HFFc6 (cell line): Measurements from ENCODE around the gene HOPX. TPM values are rescaled to one million over a fixed set of nuclear protein-coding genes. Genes with fewer than 3 reads are reported as not detected.

ENCODE experiments used
- DNase-seq: peaks from one replicate; pipeline ENCODE4 v3.0.0-alpha.2; 2018
- H3K27ac Mint-ChIP-seq: 2 replicates; pipeline ENCODE4 v1.8.0; 2020; ENCODE audit warnings: mild to moderate bottlenecking, mixed read lengths
- H3K27me3 Mint-ChIP-seq: 2 replicates; pipeline ENCODE4 v1.8.0; 2021; ENCODE audit warnings: mild to moderate bottlenecking, moderate library complexity, mixed read lengths; ENCODE audit not compliant: insufficient read depth
- H3K36me3 Mint-ChIP-seq: 2 replicates; pipeline ENCODE4 v1.8.0; 2021; ENCODE audit warnings: low read depth, mixed read lengths
- H3K4me1 Mint-ChIP-seq: 2 replicates; pipeline ENCODE4 v1.8.0; 2020; ENCODE audit warnings: low read depth, mixed read lengths
- H3K4me3 Mint-ChIP-seq: 2 replicates; pipeline ENCODE4 v1.8.0; 2020; ENCODE audit warnings: mild to moderate bottlenecking, moderate library complexity, mixed read lengths
- H3K9me3 Mint-ChIP-seq: 2 replicates; pipeline ENCODE4 v1.8.0; 2020; ENCODE audit warnings: mild to moderate bottlenecking, mixed read lengths
- total RNA-seq, 6 experiments: library from RNA; stranded (reverse); fragmentation: NEBNext Ultra II Directional; extraction: Animal tissue kit (Norgen Biotek cat#: 25700); gene quantifications; 2 replicates in 1 of 6; 3 replicates in 5 of 6; pipeline ENCODE4 v1.2.3, GENCODE V29; 2021
- TF ChIP-seq, protein P1 (sequence below): fragments of 200-600 bp; sonication (generic); IDR thresholded peaks from 2 replicates; pipeline ENCODE4 v1.5.0; 2021; ENCODE audit warnings: antibody characterized with exemption, mild to moderate bottlenecking

The HOPX gene
- total RNA-seq, 6 experiments from 2014 or later = not detected

DNA sequence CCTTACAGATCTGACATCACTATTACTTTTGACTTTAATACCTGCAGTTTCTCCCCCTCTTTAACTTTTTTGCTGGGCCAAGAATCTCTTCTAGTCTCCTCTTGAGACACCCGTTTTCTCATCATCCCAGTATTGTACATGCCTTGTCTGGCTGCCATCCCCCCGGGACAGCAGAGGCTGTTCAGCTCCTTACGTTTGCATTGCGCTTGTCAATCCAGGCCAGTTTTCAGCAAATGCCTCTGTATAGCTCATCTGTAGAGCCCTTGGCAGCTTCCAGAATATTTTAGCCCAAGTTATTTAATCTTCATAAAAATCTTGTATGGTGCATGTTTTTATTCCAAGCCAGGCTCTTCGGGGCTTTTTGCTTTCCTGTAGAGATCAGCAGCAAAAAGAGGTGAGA is 22.3 kb upstream of the HOPX start:
- DNase-seq = no peak
- Mint-ChIP-seq H3K36me3 (no peaks in the 10 kb centered on the region), H3K4me3 (no peak overlapping the region), H3K4me1 (peaks cover 15% of the 10 kb centered on the region), H3K9me3 (no peaks in the 10 kb centered on the region), H3K27ac (no peak overlapping the region), H3K27me3 (peaks cover 11% of the 10 kb centered on the region; the same call in 1 of the 2 replicates)
- TF ChIP-seq, protein P1, sequence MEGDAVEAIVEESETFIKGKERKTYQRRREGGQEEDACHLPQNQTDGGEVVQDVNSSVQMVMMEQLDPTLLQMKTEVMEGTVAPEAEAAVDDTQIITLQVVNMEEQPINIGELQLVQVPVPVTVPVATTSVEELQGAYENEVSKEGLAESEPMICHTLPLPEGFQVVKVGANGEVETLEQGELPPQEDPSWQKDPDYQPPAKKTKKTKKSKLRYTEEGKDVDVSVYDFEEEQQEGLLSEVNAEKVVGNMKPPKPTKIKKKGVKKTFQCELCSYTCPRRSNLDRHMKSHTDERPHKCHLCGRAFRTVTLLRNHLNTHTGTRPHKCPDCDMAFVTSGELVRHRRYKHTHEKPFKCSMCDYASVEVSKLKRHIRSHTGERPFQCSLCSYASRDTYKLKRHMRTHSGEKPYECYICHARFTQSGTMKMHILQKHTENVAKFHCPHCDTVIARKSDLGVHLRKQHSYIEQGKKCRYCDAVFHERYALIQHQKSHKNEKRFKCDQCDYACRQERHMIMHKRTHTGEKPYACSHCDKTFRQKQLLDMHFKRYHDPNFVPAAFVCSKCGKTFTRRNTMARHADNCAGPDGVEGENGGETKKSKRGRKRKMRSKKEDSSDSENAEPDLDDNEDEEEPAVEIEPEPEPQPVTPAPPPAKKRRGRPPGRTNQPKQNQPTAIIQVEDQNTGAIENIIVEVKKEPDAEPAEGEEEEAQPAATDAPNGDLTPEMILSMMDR = no peak

DNA sequence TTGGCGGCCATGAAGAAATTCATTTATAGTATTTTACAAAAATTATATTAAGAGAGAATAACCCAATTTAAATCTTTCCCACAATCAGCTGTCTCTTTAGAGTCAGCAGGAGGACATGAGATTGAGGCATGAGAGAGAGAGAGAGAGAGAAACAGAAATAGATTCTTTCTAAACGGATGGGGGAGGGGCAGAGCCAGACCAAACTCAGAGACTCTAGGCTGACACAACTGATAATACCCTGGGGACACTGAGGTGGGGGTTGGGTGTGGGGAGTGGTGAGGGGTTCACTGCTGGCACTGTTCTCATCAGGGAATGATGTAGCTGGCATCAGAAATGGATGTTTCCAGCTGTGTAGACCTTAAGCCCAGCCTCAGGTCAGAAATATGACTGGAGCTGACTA is 20.5 kb upstream of the HOPX start:
- Mint-ChIP-seq H3K27me3 (peaks cover 10% of the 10 kb centered on the region; the same call in 1 of the 2 replicates), H3K4me1 (peaks cover 15% of the 10 kb centered on the region), H3K36me3 (no peaks in the 10 kb centered on the region), H3K4me3 (no peak overlapping the region), H3K9me3 (no peaks in the 10 kb centered on the region), H3K27ac (no peak overlapping the region)
- TF ChIP-seq, protein P1 = no peak
- no peak for DNase-seq

DNA sequence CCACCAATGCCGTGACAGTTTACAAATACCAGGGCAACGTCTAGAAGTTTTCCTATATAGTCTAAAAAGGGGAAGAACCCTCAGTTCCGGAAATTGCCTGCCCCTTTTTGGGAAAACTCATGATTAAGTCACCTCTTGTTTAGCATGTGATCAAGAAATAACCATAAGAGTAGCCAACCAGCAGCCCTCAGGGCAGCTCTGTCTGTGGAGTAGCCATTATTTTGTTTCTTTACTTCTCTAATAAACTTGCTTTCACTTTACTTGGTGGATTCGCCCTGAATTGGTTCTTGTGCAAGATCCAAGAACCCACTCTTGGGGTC is 20.0 kb upstream of the HOPX start:
- peaks cover 15% of the 10 kb centered on the region for H3K4me1 Mint-ChIP-seq

DNA sequence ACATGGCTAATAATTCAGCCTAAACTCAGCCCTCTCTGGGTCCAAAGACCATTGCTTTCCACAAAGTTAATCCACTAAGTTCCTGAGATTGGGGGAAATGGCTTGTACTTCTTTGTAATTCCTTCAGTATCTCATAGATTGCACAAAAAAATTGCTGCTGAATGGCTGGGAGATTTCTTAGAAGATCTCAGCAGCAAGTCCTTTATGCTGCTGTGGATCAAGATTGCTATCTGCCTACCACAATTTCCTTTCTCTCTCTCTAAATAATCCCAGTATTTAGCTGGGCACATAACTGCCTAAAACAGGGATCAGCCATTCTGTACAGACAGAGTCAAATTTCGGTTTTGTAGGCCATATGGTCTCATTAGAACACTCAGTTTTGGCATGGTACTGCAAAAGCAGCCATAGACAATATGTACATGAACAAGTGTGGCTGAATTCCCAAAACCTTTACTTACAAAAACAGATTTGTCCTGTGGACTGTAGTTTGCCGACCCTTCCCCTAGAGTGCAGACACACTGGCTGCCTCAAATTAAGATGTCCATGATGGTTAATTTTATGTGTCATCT is 18.5 kb upstream of the HOPX start:
- Mint-ChIP-seq H3K9me3 (no peaks in the 10 kb centered on the region), H3K27me3 (peaks cover 16% of the 10 kb centered on the region; the same call in 1 of the 2 replicates), H3K4me1 (peaks cover 9% of the 10 kb centered on the region), H3K36me3 (no peaks in the 10 kb centered on the region), H3K4me3 (no peak overlapping the region), H3K27ac (no peak overlapping the region)
- no peak for DNase-seq
- TF ChIP-seq, protein P1 = no peak

More for the DNA sequence above, 20.0 kb upstream of the HOPX start:
- Mint-ChIP-seq H3K36me3 (no peaks in the 10 kb centered on the region), H3K9me3 (no peaks in the 10 kb centered on the region), H3K4me3 (no peak overlapping the region), H3K27me3 (peaks cover 10% of the 10 kb centered on the region; the same call in 1 of the 2 replicates), H3K27ac (no peak overlapping the region)
- TF ChIP-seq, protein P1 = no peak
- DNase-seq = no peak

DNA sequence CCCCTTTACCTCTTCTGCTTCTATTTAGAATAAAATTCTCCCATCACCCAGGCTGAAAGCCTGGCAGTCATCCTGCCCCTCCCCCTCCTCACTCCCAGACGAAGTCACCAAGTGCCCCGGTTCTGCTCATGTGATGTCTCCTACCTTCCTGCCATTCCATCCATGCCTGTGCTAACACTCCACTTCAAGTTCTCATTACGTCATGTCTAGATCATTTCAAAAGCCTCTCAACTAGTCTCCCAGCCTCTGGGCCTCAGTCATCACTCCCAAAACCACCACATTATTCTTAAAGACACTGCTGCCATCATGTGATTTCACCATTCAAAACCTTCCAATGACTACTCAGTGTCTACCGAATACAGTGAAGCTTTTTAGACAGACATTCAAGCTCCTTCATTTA is 17.2 kb upstream of the HOPX start:
- Mint-ChIP-seq H3K4me1 (no peaks in the 10 kb centered on the region), H3K9me3 (no peaks in the 10 kb centered on the region), H3K36me3 (no peaks in the 10 kb centered on the region), H3K27ac (no peak overlapping the region), H3K4me3 (no peak overlapping the region), H3K27me3 (peaks cover 16% of the 10 kb centered on the region; the same call in 1 of the 2 replicates)
- DNase-seq = no peak
- TF ChIP-seq, protein P1 = no peak
